Anterior cingulate cortex (tissue), 58 donors: ENCODE measurements around the gene CDK5RAP2.

Experiments used
- DNase-seq, 58 donors: peaks; one replicate each; lab custom pipeline; 2025; lab: John Stamatoyannopoulos, UW

Gene CDK5RAP2

GRCh38 chr9:120412425-120412951, 167.5 kb downstream of the CDK5RAP2 start:
- no peak for DNase-seq

GRCh38 chr9:120411862-120412424, 168.0 kb downstream of the CDK5RAP2 start:
- DNase-seq, result no peak

- no peak for DNase-seq
Measured at GRCh38 chr9:120410925-120411501, 169.0 kb downstream of the CDK5RAP2 start.

GRCh38 chr9:120408680-120409258, 171.2 kb downstream of the CDK5RAP2 start:
- DNase-seq, result no peak

GRCh38 chr9:120405860-120406259, 174.1 kb downstream of the CDK5RAP2 start:
- DNase-seq, result no peak

- no peak for DNase-seq
Measured at GRCh38 chr9:120405134-120405533, 174.8 kb downstream of the CDK5RAP2 start.

- DNase-seq, result no peak
Measured at GRCh38 chr9:120403543-120403856, 176.5 kb downstream of the CDK5RAP2 start.

GRCh38 chr9:120402741-120403542, 177.0 kb downstream of the CDK5RAP2 start:
- peak in 6 of 58 donors; percentile 8 to 21 (median 16) for DNase-seq

- no peak for DNase-seq
Measured at GRCh38 chr9:120399940-120400339, 180.0 kb downstream of the CDK5RAP2 start.

- no peak for DNase-seq
Measured at GRCh38 chr9:120398286-120398685, 181.7 kb downstream of the CDK5RAP2 start.

GRCh38 chr9:120397453-120397852, 182.5 kb downstream of the CDK5RAP2 start:
- no peak for DNase-seq

GRCh38 chr9:120396931-120397330, 183.0 kb downstream of the CDK5RAP2 start:
- no peak for DNase-seq

GRCh38 chr9:120396418-120396817, 183.5 kb downstream of the CDK5RAP2 start:
- no peak for DNase-seq

- no peak for DNase-seq
Measured at GRCh38 chr9:120395376-120395775, 184.6 kb downstream of the CDK5RAP2 start.

- no peak for DNase-seq
Measured at GRCh38 chr9:120394058-120394669, 185.8 kb downstream of the CDK5RAP2 start.

GRCh38 chr9:120393386-120394057, 186.4 kb downstream of the CDK5RAP2 start:
- peak in 25 of 58 donors; percentile 5 to 67 (median 27) for DNase-seq

GRCh38 chr9:120392711-120393110, 187.3 kb downstream of the CDK5RAP2 start:
- no peak for DNase-seq

GRCh38 chr9:120392245-120392644, 187.7 kb downstream of the CDK5RAP2 start:
- no peak for DNase-seq

- DNase-seq, result no peak
Measured at GRCh38 chr9:120391691-120392090, 188.3 kb downstream of the CDK5RAP2 start.

GRCh38 chr9:120390637-120391190, 189.3 kb downstream of the CDK5RAP2 start:
- DNase-seq, result no peak
